Measurements from ENCODE around the gene PSME3IP1. TPM values are rescaled to one million over a fixed set of nuclear protein-coding genes. Genes with fewer than 3 reads are reported as not detected.

PSME3IP1 gene
- 10 to 100 TPM; 76.7 to 81.0 (median 80.1) TPM for total RNA-seq

GRCh38 chr16:57185945-57186871 is at the start of gene PSME3IP1, which contains the start of gene RSPRY1:
PSME3IP1 (minus strand) TSS chr16:57186039; CDS start chr16:57173854, 12,185 bp downstream.
RSPRY1 (plus strand) TSS chr16:57186329; CDS start chr16:57204659, 18,330 bp downstream.
- peaks cover 44% of the 10 kb centered on the region for H3K4me1 Mint-ChIP-seq (ENCODE audit: low read depth)
- H3K9me3 Mint-ChIP-seq, result no peaks in the 10 kb centered on the region
- H3K36me3 Mint-ChIP-seq (ENCODE audit: insufficient read depth), result peaks cover 2% of the 10 kb centered on the region
- DNase-seq (peak; percentile 97), ATAC-seq (peak; percentile 94 to 95)
- H3K4me3 Mint-ChIP-seq, result peak within 1 kb of the TSS; percentile 98
- no peaks in the 10 kb centered on the region for H3K27me3 Mint-ChIP-seq (ENCODE audit: low read depth)

DNA sequence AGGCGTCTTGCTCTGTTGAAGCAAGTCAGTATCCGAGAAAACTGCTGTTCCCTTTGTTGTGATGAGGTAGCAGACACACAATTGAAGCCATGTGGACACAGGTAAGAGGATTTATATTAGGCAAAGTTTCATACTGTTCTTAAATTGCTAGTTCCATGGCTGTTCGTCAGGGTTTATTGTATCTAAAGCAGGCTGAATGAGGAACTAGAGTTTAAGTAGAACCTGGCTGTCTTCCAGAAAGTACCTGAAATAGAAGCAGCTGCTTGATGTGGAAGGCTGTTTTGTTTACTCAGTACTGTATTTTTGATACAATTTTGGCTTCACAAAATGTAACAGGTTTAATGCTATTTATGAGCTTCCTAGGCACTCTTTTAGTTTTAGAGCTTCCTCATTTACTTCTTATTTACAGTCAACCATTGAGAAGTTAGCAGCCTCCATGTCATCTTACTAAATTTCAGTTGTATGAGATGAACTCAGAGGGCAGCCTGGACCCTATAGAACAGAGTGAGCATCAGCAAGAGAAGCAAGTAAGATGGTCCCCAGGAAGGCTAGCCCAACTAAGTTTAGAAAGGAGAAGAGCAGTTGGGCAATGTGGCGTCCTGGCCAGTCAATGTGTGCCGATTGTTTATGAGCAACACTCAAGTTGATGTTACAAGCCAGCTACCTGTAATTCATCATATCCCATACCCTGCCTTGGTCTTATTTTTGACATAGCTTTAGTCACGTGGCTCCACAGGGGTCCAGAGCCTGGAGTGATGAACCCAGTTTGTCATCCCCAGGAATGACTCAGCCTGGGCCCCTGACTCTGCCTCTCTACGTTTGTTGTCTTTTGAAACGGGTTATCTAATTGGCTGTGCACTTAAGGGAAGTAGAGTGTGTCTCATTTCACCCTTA is 49.5 kb upstream of the PSME3IP1 start:
- Mint-ChIP-seq H3K36me3 (ENCODE audit: insufficient read depth) (peaks cover 50% of the 10 kb centered on the region), H3K9me3 (no peaks in the 10 kb centered on the region), H3K4me1 (ENCODE audit: low read depth) (peaks cover 6% of the 10 kb centered on the region), H3K27me3 (ENCODE audit: low read depth) (no peaks in the 10 kb centered on the region), H3K4me3 (no peak overlapping the region)
- no peak for DNase-seq
- ATAC-seq, result peak; percentile 85 to 87

- H3K36me3 Mint-ChIP-seq (ENCODE audit: insufficient read depth), result peaks cover 53% of the 10 kb centered on the region
- DNase-seq (no peak), ATAC-seq (no peak)
- no peaks in the 10 kb centered on the region for H3K27me3 Mint-ChIP-seq (ENCODE audit: low read depth)
- no peak overlapping the region for H3K4me3 Mint-ChIP-seq
- H3K9me3 Mint-ChIP-seq, result no peaks in the 10 kb centered on the region
- H3K4me1 Mint-ChIP-seq (ENCODE audit: low read depth), result peaks cover 6% of the 10 kb centered on the region
Measured at GRCh38 chr16:57234707-57235092, 48.9 kb upstream of the PSME3IP1 start.

DNA sequence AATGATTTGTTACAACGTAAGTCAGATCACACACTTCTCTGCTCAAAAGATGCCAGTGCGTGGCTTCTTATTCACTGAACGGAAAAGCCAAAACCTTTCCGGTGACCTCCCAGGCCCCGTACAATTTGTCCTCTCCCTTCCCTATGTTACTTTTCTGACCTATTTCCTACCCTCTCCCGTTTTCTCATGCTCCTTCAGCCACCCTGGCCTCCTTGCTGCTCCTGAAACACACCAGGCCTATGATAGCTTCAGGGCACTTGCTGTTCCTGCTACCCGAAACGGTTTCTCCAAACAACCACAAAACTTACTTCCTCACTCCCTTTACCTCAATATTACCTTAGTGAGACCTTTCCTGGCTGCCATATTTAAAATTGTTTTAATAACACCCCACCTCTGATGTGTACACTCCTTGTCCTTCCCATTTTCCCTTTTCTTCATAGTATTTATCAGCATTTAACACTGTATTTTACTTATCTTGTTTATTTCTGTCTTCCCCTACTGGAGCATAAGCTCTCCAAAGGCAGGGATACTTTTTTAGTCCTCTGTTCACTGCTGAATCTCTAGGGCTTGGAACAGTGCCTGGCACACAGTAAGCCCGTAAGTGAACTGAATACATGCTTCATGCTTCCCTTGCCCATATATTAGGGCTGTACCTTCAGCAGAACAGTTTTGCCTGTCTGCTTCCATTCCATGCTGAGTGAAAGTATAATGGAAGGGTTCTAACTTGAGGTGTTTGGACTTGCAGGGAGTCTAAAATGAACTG is 48.3 kb upstream of the PSME3IP1 start:
- Mint-ChIP-seq H3K4me3 (no peak overlapping the region), H3K4me1 (ENCODE audit: low read depth) (peaks cover 6% of the 10 kb centered on the region), H3K27me3 (ENCODE audit: low read depth) (no peaks in the 10 kb centered on the region), H3K36me3 (ENCODE audit: insufficient read depth) (peaks cover 52% of the 10 kb centered on the region), H3K9me3 (no peaks in the 10 kb centered on the region)
- DNase-seq, result no peak
- no peak for ATAC-seq

DNA sequence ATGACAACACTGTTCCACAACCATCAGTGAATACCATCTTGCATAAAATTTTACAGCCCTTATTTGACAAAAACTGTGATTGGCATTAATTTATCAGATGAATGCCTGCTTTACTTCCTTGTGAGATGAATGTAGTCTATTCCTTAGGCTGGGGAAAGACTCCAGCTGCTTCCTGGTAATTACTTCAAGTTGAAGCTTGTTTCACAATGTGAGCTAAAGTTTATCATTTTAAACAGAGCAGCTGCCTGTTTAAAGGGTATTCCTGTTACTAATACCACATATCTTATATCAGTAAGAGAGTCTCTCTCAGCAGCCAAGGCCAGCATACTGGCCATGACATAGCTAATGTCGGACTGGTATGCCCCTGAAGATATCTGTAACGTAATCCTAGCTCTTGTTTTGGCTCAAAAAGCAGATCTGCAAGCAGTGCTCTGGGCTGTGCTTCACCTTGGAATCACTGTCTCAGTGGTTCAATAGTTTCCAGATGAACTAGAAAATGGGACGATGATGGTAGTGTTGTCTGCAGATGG is 46.0 kb upstream of the PSME3IP1 start:
- no peaks in the 10 kb centered on the region for H3K9me3 Mint-ChIP-seq
- H3K36me3 Mint-ChIP-seq (ENCODE audit: insufficient read depth), result peaks cover 54% of the 10 kb centered on the region
- H3K4me3 Mint-ChIP-seq, result no peak overlapping the region
- peaks cover 6% of the 10 kb centered on the region for H3K4me1 Mint-ChIP-seq (ENCODE audit: low read depth)
- DNase-seq, result no peak
- no peak for ATAC-seq
- no peaks in the 10 kb centered on the region for H3K27me3 Mint-ChIP-seq (ENCODE audit: low read depth)

DNA sequence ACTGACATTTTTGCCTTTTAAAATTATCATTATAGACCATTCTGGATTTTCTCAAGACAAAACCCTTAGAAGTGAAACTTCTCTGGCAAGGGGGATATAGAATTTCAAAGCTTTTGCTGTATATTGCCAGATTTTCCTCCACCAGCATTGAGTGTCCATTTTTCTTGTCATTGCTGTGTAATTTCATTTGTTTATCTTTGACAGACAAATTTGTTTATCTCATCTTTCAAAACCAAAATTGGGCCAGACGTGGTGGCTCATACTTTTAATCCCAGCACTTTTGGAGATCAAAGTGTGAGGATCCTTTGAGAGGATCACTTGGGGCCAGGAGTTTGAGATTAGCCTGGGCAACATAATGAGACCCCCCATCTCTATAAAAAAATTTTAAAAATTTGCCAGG is 43.2 kb upstream of the PSME3IP1 start:
- H3K9me3 Mint-ChIP-seq, result no peaks in the 10 kb centered on the region
- DNase-seq (no peak), ATAC-seq (no peak)
- peaks cover 50% of the 10 kb centered on the region for H3K36me3 Mint-ChIP-seq (ENCODE audit: insufficient read depth)
- H3K4me3 Mint-ChIP-seq, result no peak overlapping the region
- H3K27me3 Mint-ChIP-seq (ENCODE audit: low read depth), result no peaks in the 10 kb centered on the region
- H3K4me1 Mint-ChIP-seq (ENCODE audit: low read depth), result no peaks in the 10 kb centered on the region

DNA sequence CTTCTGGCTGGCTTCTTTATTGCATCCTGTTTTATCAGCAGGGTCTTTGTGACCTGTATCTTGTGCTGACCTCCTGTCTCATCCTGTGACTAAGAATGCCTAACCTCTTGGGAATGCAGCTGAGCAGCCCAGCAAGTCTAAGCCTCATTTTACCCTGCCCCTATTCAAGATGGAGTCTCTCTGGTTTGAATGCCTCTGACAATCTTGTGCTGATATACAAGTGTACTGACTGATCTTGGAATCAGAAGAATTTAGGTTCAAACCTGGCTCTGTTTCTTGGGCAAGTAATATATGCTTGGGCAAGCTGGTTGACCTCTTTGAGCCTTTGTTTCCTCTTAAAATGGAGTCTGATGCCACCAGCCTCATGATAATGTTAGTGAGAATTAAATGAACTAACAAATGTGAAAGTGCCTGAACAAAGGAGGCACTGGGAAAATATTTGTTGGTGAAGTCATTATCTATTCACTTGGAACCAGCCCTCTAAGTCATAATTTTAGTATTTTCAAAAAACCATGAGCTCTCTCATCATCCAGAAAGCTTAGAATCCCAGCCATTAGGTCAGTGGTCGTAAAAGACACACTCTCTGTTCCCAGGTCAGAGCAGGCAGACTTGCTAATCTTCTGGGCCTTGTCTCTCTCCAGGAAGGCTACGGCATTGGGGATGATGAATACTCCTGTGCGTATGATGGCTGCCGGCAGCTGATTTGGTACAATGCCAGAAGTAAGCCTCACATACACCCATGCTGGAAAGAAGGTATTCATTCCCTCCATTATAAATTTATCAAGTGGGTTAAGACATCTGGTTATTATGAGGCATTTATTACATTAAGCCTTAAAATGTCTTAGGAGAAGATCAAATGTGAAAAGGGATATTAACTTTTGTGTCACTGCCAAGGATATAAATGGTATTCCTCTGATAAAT is 41.1 kb upstream of the PSME3IP1 start:
- peaks cover 48% of the 10 kb centered on the region for H3K36me3 Mint-ChIP-seq (ENCODE audit: insufficient read depth)

GRCh38 chr16:57225978-57226377 is 40.1 kb upstream of the PSME3IP1 start:
- DNase-seq, result no peak
- Mint-ChIP-seq H3K9me3 (no peaks in the 10 kb centered on the region), H3K36me3 (ENCODE audit: insufficient read depth) (peaks cover 46% of the 10 kb centered on the region), H3K4me3 (no peak overlapping the region), H3K27me3 (ENCODE audit: low read depth) (no peaks in the 10 kb centered on the region), H3K4me1 (ENCODE audit: low read depth) (no peaks in the 10 kb centered on the region)
- ATAC-seq, result no peak

More for the DNA sequence above, 41.1 kb upstream of the PSME3IP1 start:
- no peak overlapping the region for H3K4me3 Mint-ChIP-seq
- ATAC-seq (no peak), DNase-seq (no peak)
- no peaks in the 10 kb centered on the region for H3K27me3 Mint-ChIP-seq (ENCODE audit: low read depth)
- no peaks in the 10 kb centered on the region for H3K4me1 Mint-ChIP-seq (ENCODE audit: low read depth)
- H3K9me3 Mint-ChIP-seq, result no peaks in the 10 kb centered on the region

DNA sequence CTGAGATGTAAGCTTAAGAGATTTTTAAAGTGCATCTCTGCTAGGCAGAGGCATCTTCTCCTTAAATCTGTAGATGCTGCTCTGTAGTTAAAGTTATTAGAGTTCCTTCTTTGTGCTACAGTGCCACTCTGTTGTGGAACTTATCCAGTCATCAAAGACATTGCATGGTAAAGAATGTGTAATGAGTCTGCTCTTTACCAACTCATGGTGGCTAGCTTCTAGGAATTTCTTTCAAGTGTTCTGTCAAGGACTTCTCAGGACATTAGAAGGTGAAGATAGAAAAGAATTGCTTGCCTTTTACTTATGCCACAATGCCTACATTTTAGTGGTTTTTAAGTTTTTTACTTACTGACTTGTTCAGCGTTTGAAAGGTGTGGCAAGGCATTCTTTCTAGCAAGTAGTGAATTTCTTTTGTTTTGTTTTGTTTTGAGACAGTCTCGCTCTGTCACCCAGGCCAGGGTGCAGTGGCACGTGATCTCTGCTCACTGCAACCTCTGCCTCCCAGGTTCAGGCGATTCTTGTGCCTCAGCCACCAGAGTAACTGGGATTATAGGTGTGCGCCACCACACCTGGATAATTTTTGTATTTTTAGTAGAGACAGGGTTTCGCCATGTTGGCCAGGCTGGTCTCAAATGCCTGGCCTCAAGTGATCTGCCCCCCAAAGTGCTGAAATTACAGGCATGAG is 39.0 kb upstream of the PSME3IP1 start:
- no peak for ATAC-seq
- peaks cover 48% of the 10 kb centered on the region for H3K36me3 Mint-ChIP-seq (ENCODE audit: insufficient read depth)
- no peaks in the 10 kb centered on the region for H3K27me3 Mint-ChIP-seq (ENCODE audit: low read depth)
- H3K9me3 Mint-ChIP-seq, result no peaks in the 10 kb centered on the region
- H3K4me1 Mint-ChIP-seq (ENCODE audit: low read depth), result no peaks in the 10 kb centered on the region
- no peak overlapping the region for H3K4me3 Mint-ChIP-seq
- no peak for DNase-seq

DNA sequence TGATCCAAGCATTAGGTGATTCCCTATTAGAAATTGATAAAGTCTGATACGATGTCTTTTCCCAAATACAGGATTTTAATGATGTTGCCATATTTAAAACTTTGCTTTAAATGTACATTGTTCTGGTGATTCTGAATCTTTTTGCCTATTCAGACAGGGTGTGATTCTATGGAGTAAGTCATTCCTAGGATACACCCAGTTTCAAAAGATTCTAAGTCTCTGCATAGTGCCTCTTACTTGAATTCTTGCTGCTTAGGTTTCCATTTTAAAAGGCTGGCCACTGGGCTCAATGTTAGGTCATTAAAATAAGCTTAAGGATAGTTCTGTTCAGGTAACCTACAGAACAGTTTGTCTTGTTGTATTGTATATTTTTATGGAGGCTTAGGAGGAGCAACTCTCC is 37.2 kb upstream of the PSME3IP1 start:
- no peak overlapping the region for H3K4me3 Mint-ChIP-seq
- no peaks in the 10 kb centered on the region for H3K27me3 Mint-ChIP-seq (ENCODE audit: low read depth)
- no peak for DNase-seq
- H3K9me3 Mint-ChIP-seq, result peaks cover 8% of the 10 kb centered on the region
- H3K36me3 Mint-ChIP-seq (ENCODE audit: insufficient read depth), result peaks cover 60% of the 10 kb centered on the region
- H3K4me1 Mint-ChIP-seq (ENCODE audit: low read depth), result no peaks in the 10 kb centered on the region
- no peak for ATAC-seq

- H3K9me3 Mint-ChIP-seq, result peaks cover 34% of the 10 kb centered on the region
- no peak overlapping the region for H3K4me3 Mint-ChIP-seq
- ATAC-seq, result no peak
- peaks cover 81% of the 10 kb centered on the region for H3K36me3 Mint-ChIP-seq (ENCODE audit: insufficient read depth)
- H3K4me1 Mint-ChIP-seq (ENCODE audit: low read depth), result no peaks in the 10 kb centered on the region
- DNase-seq, result no peak
- H3K27me3 Mint-ChIP-seq (ENCODE audit: low read depth), result no peaks in the 10 kb centered on the region
Measured at GRCh38 chr16:57216968-57217367, 31.1 kb upstream of the PSME3IP1 start.

GRCh38 chr16:57213462-57213861 is 27.6 kb upstream of the PSME3IP1 start:
- ATAC-seq, result no peak
- DNase-seq, result no peak
- H3K4me1 Mint-ChIP-seq (ENCODE audit: low read depth), result no peaks in the 10 kb centered on the region
- no peak overlapping the region for H3K4me3 Mint-ChIP-seq
- no peaks in the 10 kb centered on the region for H3K27me3 Mint-ChIP-seq (ENCODE audit: low read depth)
- H3K9me3 Mint-ChIP-seq, result peaks cover 29% of the 10 kb centered on the region
- peaks cover 66% of the 10 kb centered on the region for H3K36me3 Mint-ChIP-seq (ENCODE audit: insufficient read depth)

Measured in activated T-cell treated with anti-CD3 and anti-CD28 coated beads, Interleukin-2, amount 50 U/mL, for 4 hours (primary cell).